Calu3 (cell line): ENCODE measurements around the gene SMURF1. TPM values are rescaled to one million over a fixed set of nuclear protein-coding genes. Genes with fewer than 3 reads are reported as not detected.

Experiments used
- BruUV-seq: library from RNA; stranded (reverse); fragments of 400-500 nt; replicated peaks from 2 replicates; lab custom pipeline; 2021; lab: Mats Ljungman, UMichigan
- CTCF ChIA-PET: fragments of 300-600 bp; sonication (Branson Sonifier 250); formaldehyde crosslinking; loops from one replicate; lab custom pipeline; 2022; ENCODE audit warnings: antibody characterized with exemption; lab: Charles Lee
- DNase-seq: peaks from one replicate; pipeline ENCODE4 v3.0.0; 2022
- H3K27ac Mint-ChIP-seq: one replicate; pipeline ENCODE4 v1.8.0; 2022; ENCODE audit warnings: mixed read lengths; ENCODE audit not compliant: unreplicated experiment
- H3K27me3 Mint-ChIP-seq: one replicate; pipeline ENCODE4 v1.8.0; 2022; ENCODE audit warnings: mixed read lengths; ENCODE audit not compliant: unreplicated experiment
- H3K36me3 Mint-ChIP-seq: one replicate; pipeline ENCODE4 v1.8.0; 2022; ENCODE audit warnings: mild to moderate bottlenecking, moderate library complexity, mixed read lengths; ENCODE audit not compliant: insufficient read depth, unreplicated experiment
- H3K4me1 Mint-ChIP-seq: one replicate; pipeline ENCODE4 v1.8.0; 2022; ENCODE audit warnings: mild to moderate bottlenecking, low read depth, mixed read lengths; ENCODE audit not compliant: unreplicated experiment
- H3K4me3 Mint-ChIP-seq: one replicate; pipeline ENCODE4 v1.8.0; 2022; ENCODE audit warnings: mild to moderate bottlenecking, low read depth, moderate library complexity, mixed read lengths; ENCODE audit not compliant: unreplicated experiment
- H3K9me3 Mint-ChIP-seq: one replicate; pipeline ENCODE4 v1.8.0; 2022; ENCODE audit warnings: low read depth, mixed read lengths; ENCODE audit not compliant: unreplicated experiment
- intact Hi-C: fragments of 100-400 bp; cut with micrococcal nuclease; formaldehyde crosslinking; loops from one replicate; pipeline ENCODE4 v1.10.0; 2022; ENCODE audit not compliant: unreplicated experiment
- total RNA-seq: library from RNA; stranded (reverse); gene quantifications from 2 replicates; pipeline ENCODE4 v1.2.3, GENCODE V29; 2022
- TF ChIP-seq, protein P1 (sequence below): fragments of 200-600 bp; IDR thresholded peaks from one replicate; pipeline ENCODE4 v1.8.0; 2022; ENCODE audit warnings: antibody characterized with exemption; ENCODE audit not compliant: unreplicated experiment

The SMURF1 gene
- total RNA-seq, 1 experiment from 2014 or later: 29.7 TPM

DNA sequence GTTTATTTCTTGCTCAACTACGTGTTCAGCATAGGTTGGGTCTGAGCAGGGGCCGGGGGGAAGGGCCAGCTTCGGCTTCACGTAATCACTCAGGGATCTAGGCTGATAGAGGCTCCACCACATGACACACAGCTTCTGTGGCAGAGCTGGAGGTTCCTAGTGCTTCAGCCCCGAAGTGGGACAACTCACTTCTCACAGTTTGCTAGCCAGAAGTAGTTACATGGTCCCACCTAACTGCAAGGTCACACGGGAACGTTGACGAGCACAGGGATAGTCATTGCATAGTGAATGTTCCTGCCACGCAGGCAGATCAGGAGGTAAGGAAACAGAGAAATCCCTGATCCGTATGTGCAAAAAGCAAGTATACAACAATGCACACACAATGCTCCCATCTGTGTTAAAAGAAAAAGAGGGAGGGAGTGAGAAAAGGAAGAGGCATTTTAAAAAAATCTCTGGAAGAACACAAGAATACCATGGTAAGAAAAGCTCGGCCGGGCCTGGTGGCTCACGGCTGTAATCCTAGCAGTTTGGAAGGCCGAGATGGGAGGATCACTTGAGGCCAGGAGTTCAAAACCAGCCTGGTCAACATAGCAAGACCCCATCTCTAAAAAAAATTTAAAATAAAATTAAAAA lies 16.9 kb downstream of the SMURF1 start:
- Mint-ChIP-seq H3K9me3 (no peaks in the 10 kb centered on the region), H3K4me1 (peaks cover 63% of the 10 kb centered on the region), H3K36me3 (peaks cover 22% of the 10 kb centered on the region), H3K4me3 (peak overlapping the region; percentile 64), H3K27ac (peak overlapping the region; percentile 83), H3K27me3 (no peaks in the 10 kb centered on the region)
- peak; percentile 30 for DNase-seq
- BruUV-seq: no TSS peak
- TF ChIP-seq, protein P1, sequence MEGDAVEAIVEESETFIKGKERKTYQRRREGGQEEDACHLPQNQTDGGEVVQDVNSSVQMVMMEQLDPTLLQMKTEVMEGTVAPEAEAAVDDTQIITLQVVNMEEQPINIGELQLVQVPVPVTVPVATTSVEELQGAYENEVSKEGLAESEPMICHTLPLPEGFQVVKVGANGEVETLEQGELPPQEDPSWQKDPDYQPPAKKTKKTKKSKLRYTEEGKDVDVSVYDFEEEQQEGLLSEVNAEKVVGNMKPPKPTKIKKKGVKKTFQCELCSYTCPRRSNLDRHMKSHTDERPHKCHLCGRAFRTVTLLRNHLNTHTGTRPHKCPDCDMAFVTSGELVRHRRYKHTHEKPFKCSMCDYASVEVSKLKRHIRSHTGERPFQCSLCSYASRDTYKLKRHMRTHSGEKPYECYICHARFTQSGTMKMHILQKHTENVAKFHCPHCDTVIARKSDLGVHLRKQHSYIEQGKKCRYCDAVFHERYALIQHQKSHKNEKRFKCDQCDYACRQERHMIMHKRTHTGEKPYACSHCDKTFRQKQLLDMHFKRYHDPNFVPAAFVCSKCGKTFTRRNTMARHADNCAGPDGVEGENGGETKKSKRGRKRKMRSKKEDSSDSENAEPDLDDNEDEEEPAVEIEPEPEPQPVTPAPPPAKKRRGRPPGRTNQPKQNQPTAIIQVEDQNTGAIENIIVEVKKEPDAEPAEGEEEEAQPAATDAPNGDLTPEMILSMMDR: no peak
- CTCF ChIA-PET: interaction anchor here (0.8 to 1.2 kb wide), 2 partner anchors 8 to 85 kb away, joined by 3 to 4 read pairs; no protein-coding TSS in a partner anchor
- intact Hi-C loops: loop anchor here (5.0 kb wide), 1 partner anchor 85 kb away; no protein-coding TSS in a partner anchor

DNA sequence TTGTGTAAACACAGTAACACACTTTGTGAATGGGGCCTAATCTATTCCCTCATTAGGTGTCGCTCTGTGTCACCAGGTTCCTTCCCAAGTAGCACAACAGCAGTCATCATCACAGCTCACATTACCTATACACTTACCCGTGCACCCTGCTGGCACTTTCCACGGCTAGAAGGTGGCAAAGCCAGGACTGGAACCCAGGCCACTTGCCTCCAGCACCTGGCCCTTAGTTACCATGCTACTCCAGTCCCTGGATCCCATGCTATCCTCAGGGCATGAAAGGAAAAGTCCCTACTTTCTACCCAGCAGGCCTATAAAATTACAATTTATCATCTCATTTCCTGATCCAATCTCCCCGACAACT lies 18.4 kb downstream of the SMURF1 start:
- DNase-seq: no peak
- CTCF ChIA-PET: no interaction called here
- peak overlapping the region; percentile 43 for H3K4me3 Mint-ChIP-seq
- no peaks in the 10 kb centered on the region for H3K9me3 Mint-ChIP-seq
- BruUV-seq: no TSS peak
- TF ChIP-seq, protein P1: no peak
- no peaks in the 10 kb centered on the region for H3K27me3 Mint-ChIP-seq
- intact Hi-C loops: loop anchor here (5.0 kb wide), 1 partner anchor 83 kb away; no protein-coding TSS in a partner anchor
- peak overlapping the region; percentile 64 for H3K27ac Mint-ChIP-seq
- peaks cover 18% of the 10 kb centered on the region for H3K36me3 Mint-ChIP-seq
- peaks cover 51% of the 10 kb centered on the region for H3K4me1 Mint-ChIP-seq

- H3K4me1 Mint-ChIP-seq: peaks cover 57% of the 10 kb centered on the region
- TF ChIP-seq, protein P1: no peak
- intact Hi-C loops: loop anchor here (5.0 kb wide), 1 partner anchor 83 kb away; no protein-coding TSS in a partner anchor
- H3K27ac Mint-ChIP-seq: peak overlapping the region; percentile 64
- H3K9me3 Mint-ChIP-seq: peaks cover 3% of the 10 kb centered on the region
- H3K27me3 Mint-ChIP-seq: no peaks in the 10 kb centered on the region
- H3K4me3 Mint-ChIP-seq: peak overlapping the region; percentile 26
- no TSS peak for BruUV-seq
- no peak for DNase-seq
- H3K36me3 Mint-ChIP-seq: peaks cover 21% of the 10 kb centered on the region
- CTCF ChIA-PET: no interaction called here
These were observed 19.0 kb downstream of the SMURF1 start for GRCh38 chr7:99124751-99125504.

- TF ChIP-seq, protein P1: no peak
- H3K4me3 Mint-ChIP-seq: peak overlapping the region; percentile 26
- no peaks in the 10 kb centered on the region for H3K27me3 Mint-ChIP-seq
- intact Hi-C loops: no loop called here
- H3K36me3 Mint-ChIP-seq: peaks cover 23% of the 10 kb centered on the region
- TSS peak; percentile 42 for BruUV-seq
- DNase-seq: no peak
- peaks cover 57% of the 10 kb centered on the region for H3K4me1 Mint-ChIP-seq
- H3K9me3 Mint-ChIP-seq: peaks cover 3% of the 10 kb centered on the region
- peak overlapping the region; percentile 64 for H3K27ac Mint-ChIP-seq
- CTCF ChIA-PET: interaction anchor here (0.7 kb wide), 1 partner anchor 150 kb away, joined by 4 read pairs; no protein-coding TSS in a partner anchor
These were observed 19.7 kb downstream of the SMURF1 start for GRCh38 chr7:99124236-99124635.
